K562 (cell line): ENCODE measurements around the gene GDF15. TPM values are rescaled to one million over a fixed set of nuclear protein-coding genes. Genes with fewer than 3 reads are reported as not detected.

ENCODE experiments used
- ADNP ChIP-seq: fragments of 200-800 bp; sonication (Bioruptor generic); IDR thresholded peaks from 2 replicates; pipeline ENCODE4 v1.6.1; 2016; ENCODE audit warnings: missing genetic modification characterization, missing compliant biosample characterization
- CREBBP ChIP-seq: IDR thresholded peaks from one replicate; pipeline ENCODE4 v1.6.1; 2012; ENCODE audit warnings: low read depth, mild to moderate bottlenecking, control low read depth, inconsistent platforms, low read length
- EP400 ChIP-seq: fragments of 450-650 bp; IDR thresholded peaks from 2 replicates; pipeline ENCODE4 v1.6.1; 2017; ENCODE audit warnings: antibody characterized with exemption, mild to moderate bottlenecking, moderate library complexity
- ETV5 ChIP-seq: sonication (generic); formaldehyde crosslinking; IDR thresholded peaks from 2 replicates; pipeline ENCODE4 v1.4.0; 2020; ENCODE audit warnings: low read depth, mild to moderate bottlenecking, missing genetic modification reagents
- GATA2 ChIP-seq: sonication (generic); formaldehyde crosslinking; IDR thresholded peaks from 2 replicates; pipeline ENCODE4 v1.4.0; 2020; ENCODE audit warnings: mild to moderate bottlenecking, missing genetic modification reagents
- HOXB6 ChIP-seq: fragments of 250-450 bp; sonication (Bioruptor Pico); IDR thresholded peaks from 2 replicates; pipeline ENCODE4 v1.5.1; 2022; ENCODE audit warnings: mild to moderate bottlenecking, borderline replicate concordance
- NONO ChIP-seq, 2 experiments: fragments of 200-400 bp in 1 of 2; fragments of 450-650 bp in 1 of 2; formaldehyde crosslinking in 1 of 2; IDR thresholded peaks; 2 replicates each; pipeline ENCODE4 v1.6.1; 2017; ENCODE audit warnings: low read depth in 2 of 2, mild to moderate bottlenecking in 2 of 2, moderate library complexity in 2 of 2, low read length in 1 of 2
- NRF1 ChIP-seq, 2 experiments: fragments of 450-650 bp; IDR thresholded peaks in 1 of 2; conservative IDR thresholded peaks in 1 of 2; 2 replicates each; pipeline ENCODE4 v1.6.1; 2014; ENCODE audit warnings: mild to moderate bottlenecking in 2 of 2
- PHB2 ChIP-seq: fragments of 450-650 bp; IDR thresholded peaks from 2 replicates; pipeline ENCODE4 v1.6.1; 2017; ENCODE audit warnings: low read depth
- PRMT5 ChIP-seq: sonication (generic); formaldehyde crosslinking; IDR thresholded peaks from 2 replicates; pipeline ENCODE4 v1.5.0; 2020; ENCODE audit warnings: missing genetic modification reagents
- RNF219 ChIP-seq: fragments of 250-450 bp; sonication (Bioruptor Pico); IDR thresholded peaks from 2 replicates; pipeline ENCODE4 v1.5.0; 2022; ENCODE audit warnings: mild to moderate bottlenecking
- SIN3A ChIP-seq, 2 experiments: fragments of 150-350 bp in 1 of 2; IDR thresholded peaks; 2 replicates each; pipeline ENCODE4 v1.6.1; 2011 to 2016; ENCODE audit warnings: borderline replicate concordance in 2 of 2, low read depth in 2 of 2, low read length in 2 of 2, mild to moderate bottlenecking in 2 of 2, moderate library complexity in 2 of 2; ENCODE audit not compliant: control insufficient read depth in 1 of 2
- SMAD1 ChIP-seq: fragments of 150-350 bp; IDR thresholded peaks from 2 replicates; pipeline ENCODE4 v1.6.1; 2014; ENCODE audit warnings: low read length, low read depth; ENCODE audit not compliant: partially characterized antibody
- ZNF398 ChIP-seq: fragments of 250-450 bp; sonication (Bioruptor Pico); IDR thresholded peaks from 2 replicates; pipeline ENCODE4 v1.8.0; 2021; ENCODE audit warnings: moderate library complexity, mild to moderate bottlenecking, inconsistent platforms
- ZNF436 ChIP-seq: fragments of 250-450, 450-650 bp; sonication (Bioruptor Pico); formaldehyde crosslinking; IDR thresholded peaks from 2 replicates; pipeline ENCODE4 v1.7.0; 2020; ENCODE audit warnings: mild to moderate bottlenecking
- ZNF75A ChIP-seq: fragments of 450-650 bp; formaldehyde crosslinking; IDR thresholded peaks from 2 replicates; pipeline ENCODE4 v1.4.0; 2020; ENCODE audit warnings: mild to moderate bottlenecking
- polyA plus RNA-seq, 8 experiments: library from polyadenylated mRNA; depleted of rRNA in 4 of 8; stranded (reverse) in 5 of 8; unstranded in 3 of 8; fragments of >200 nt; fragmentation: Nextera tagmentation in 2 of 8; fragmentation: Illumina TruSeq in 1 of 8; extraction: Ambion mirVana in 2 of 8; extraction: Trizol in 1 of 8; gene quantifications; 2 replicates each; pipeline versions ENCODE4 v1.2.1 to v1.2.3, GENCODE V29; 2011 to 2014; ENCODE audit warnings: inconsistent platforms in 1 of 8, missing spikeins in 1 of 8
- total RNA-seq, 7 experiments: library from RNA; depleted of rRNA in 6 of 7; stranded (reverse); fragments of >200 nt in 6 of 7; fragmentation: Illumina TruSeq in 2 of 7; extraction: Trizol in 2 of 7; gene quantifications; 2 replicates each; pipeline versions ENCODE4 v1.2.1 to v1.2.3, GENCODE V29; 2011 to 2021; ENCODE audit warnings: low replicate concordance in 1 of 7
- TF ChIP-seq, protein P1 (sequence below): fragments of 450-650 bp; IDR thresholded peaks from 2 replicates; pipeline ENCODE4 v1.6.1; 2016
- TF ChIP-seq, protein P2 (sequence below): fragments of 450-650 bp; formaldehyde crosslinking; conservative IDR thresholded peaks from 2 replicates; pipeline ENCODE4 v1.4.0; 2022; ENCODE audit warnings: mild to moderate bottlenecking, missing genetic modification characterization
- TF ChIP-seq, protein P3 (sequence below): IDR thresholded peaks from 2 replicates; pipeline ENCODE4 v1.6.1; 2014; ENCODE audit warnings: antibody characterized with exemption

Gene GDF15
- total and polyA plus RNA-seq, 9 of the 15 experiments (the other 6 are each of a cell fraction or from before 2014, with no cell fraction given) = 2.3 to 82.4 (median 12.5) TPM

DNA sequence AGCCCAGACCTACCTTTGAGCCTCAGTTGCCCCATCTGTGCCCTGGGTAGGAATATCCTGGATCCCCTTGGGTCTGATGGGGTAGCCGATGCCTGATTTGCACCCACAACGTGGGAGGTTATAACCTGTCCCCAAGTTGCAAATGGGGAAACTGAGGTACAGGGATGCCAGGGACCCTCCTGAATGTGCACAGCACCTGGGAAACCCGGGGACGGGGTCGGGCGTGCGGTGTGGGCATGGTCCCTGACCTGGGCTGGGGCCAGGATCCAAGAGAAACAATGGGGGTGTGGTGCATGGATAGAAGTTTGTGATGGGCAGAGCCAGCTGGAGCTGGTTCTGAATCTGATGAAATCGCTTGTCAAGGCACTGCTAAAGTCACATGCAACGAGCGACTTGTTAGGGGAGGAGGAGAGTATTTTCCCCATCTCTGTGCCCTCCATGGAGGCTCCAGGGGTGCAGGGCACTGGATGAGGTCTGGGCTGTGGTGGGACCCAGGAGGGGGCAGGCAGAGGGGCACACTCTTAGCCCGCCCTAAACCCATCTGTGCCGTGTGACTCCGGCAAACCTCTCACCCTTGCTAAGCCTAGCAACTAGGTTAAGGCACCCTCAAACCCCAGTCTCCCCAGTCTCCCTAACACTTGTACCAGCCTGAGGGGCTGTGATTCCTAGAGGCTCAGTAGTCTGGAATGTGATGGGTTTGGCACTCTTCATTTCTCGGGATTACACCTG lies 749 bp downstream of the GDF15 start (continued):
- TF ChIP-seq ZNF398 (no peak), GATA2 (CRISPR knock-in tag) (0 out of 2 replicates have a peak, but pooled peaks have one; percentile 6), PRMT5 (CRISPR knock-in tag) (peak; percentile 1; the same call in 1 of the 2 replicates), SIN3A (IDR thresholded peaks at IDR 0.05; ENCODE audit: borderline replicate concordance in 2 of 2, control insufficient read depth in 1 of 2, low read depth in 2 of 2, low read length in 2 of 2) (peak in 1 of 2 experiments; percentile 31; a peak in 1 of 4 replicates), ZNF75A (CRISPR knock-in tag) (no peak), RNF219 (peak; percentile 47; the same call in 1 of the 2 replicates), NONO (IDR thresholded peaks at IDR 0.05; ENCODE audit: low read depth in 2 of 2, low read length in 1 of 2) (0 out of 4 replicates have a peak, but pooled peaks of 1 of the 2 experiments have one; percentile 32), CREBBP (no peak), NRF1 (conservative IDR thresholded peaks at IDR 0.05 in 1 of 2, IDR thresholded peaks at IDR 0.05 in 1 of 2) (no peak), ETV5 (peak; percentile 62; the same call in 1 of the 2 replicates), ADNP (tag) (peak; percentile 89), EP400 (peak; percentile 63), PHB2 (no peak), ZNF436 (CRISPR knock-in tag) (no peak), SMAD1 (peak; percentile 71), HOXB6 (0 out of 2 replicates have a peak, but pooled peaks have one; percentile 18)
- TF ChIP-seq, protein P1, sequence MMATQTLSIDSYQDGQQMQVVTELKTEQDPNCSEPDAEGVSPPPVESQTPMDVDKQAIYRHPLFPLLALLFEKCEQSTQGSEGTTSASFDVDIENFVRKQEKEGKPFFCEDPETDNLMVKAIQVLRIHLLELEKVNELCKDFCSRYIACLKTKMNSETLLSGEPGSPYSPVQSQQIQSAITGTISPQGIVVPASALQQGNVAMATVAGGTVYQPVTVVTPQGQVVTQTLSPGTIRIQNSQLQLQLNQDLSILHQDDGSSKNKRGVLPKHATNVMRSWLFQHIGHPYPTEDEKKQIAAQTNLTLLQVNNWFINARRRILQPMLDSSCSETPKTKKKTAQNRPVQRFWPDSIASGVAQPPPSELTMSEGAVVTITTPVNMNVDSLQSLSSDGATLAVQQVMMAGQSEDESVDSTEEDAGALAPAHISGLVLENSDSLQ = peak; percentile 28; the same call in 1 of the 2 replicates
- TF ChIP-seq, protein P2, sequence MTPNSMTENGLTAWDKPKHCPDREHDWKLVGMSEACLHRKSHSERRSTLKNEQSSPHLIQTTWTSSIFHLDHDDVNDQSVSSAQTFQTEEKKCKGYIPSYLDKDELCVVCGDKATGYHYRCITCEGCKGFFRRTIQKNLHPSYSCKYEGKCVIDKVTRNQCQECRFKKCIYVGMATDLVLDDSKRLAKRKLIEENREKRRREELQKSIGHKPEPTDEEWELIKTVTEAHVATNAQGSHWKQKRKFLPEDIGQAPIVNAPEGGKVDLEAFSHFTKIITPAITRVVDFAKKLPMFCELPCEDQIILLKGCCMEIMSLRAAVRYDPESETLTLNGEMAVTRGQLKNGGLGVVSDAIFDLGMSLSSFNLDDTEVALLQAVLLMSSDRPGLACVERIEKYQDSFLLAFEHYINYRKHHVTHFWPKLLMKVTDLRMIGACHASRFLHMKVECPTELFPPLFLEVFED (CRISPR knock-in tag) = no peak; the same call in 1 of the 2 replicates
- TF ChIP-seq, protein P3, sequence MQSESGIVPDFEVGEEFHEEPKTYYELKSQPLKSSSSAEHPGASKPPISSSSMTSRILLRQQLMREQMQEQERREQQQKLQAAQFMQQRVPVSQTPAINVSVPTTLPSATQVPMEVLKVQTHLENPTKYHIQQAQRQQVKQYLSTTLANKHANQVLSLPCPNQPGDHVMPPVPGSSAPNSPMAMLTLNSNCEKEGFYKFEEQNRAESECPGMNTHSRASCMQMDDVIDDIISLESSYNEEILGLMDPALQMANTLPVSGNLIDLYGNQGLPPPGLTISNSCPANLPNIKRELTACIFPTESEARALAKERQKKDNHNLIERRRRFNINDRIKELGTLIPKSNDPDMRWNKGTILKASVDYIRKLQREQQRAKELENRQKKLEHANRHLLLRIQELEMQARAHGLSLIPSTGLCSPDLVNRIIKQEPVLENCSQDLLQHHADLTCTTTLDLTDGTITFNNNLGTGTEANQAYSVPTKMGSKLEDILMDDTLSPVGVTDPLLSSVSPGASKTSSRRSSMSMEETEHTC = peak; percentile 21; the same call in 1 of the 2 replicates
